Measurements from ENCODE around the gene LRCH3.

LRCH3 gene

DNA sequence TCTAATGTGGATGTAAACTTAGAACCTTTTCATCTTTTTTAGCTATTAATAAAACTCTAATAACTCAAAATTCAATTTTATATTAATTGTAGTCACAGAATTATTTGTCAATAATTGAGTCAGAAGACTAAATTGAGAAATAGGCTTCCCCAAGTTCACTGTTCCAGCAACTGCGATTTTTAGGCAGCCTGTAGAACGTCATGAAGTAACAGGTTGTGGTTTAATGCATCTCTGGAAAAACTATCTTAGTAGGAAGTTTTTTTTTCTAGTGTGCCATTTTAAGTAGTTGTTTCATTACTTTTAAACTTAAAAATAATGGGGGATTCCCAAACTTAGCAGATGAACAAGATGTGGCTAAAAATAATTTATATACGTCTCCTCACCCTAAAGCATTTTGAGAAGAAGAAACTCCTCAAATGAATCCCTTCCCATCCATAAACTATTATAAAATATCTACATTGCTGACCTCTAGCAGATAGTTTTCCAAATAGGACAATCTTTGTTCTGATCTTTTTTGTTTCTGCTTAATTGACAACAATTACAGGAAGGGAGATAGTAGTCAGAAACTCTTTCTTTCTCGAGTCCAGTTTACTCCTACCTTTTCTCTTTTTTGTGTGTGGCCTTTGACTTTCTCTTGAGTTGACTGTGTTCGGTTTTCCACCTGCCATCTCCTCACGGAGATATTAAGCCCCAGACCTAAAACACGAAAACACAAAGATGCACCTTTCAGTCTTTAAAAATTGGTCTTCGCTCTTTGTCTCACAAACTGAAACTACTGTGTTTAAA is 43.1 kb downstream of the LRCH3 start:
- DNase-seq (ENCODE audit: low read depth), result no peak

GRCh38 chr3:197835509-197835908 is 44.5 kb downstream of the LRCH3 start:
- no peak for DNase-seq (ENCODE audit: low read depth)

- DNase-seq (ENCODE audit: low read depth), result no peak
Observed at GRCh38 chr3:197836244-197836643, 45.2 kb downstream of the LRCH3 start.

- DNase-seq (ENCODE audit: low read depth), result no peak
Observed at GRCh38 chr3:197837282-197837681, 46.2 kb downstream of the LRCH3 start.

GRCh38 chr3:197841789-197842188 is 50.7 kb downstream of the LRCH3 start:
- DNase-seq (ENCODE audit: low read depth), result no peak

GRCh38 chr3:197846491-197846890 is 55.4 kb downstream of the LRCH3 start:
- DNase-seq (ENCODE audit: low read depth), result no peak

GRCh38 chr3:197847866-197848401 is 56.9 kb downstream of the LRCH3 start:
- DNase-seq (ENCODE audit: low read depth), result no peak

GRCh38 chr3:197854596-197855343 is 63.7 kb downstream of the LRCH3 start:
- DNase-seq (ENCODE audit: low read depth), result no peak

- no peak for DNase-seq (ENCODE audit: low read depth)
Observed at GRCh38 chr3:197855571-197855970, 64.5 kb downstream of the LRCH3 start.

- no peak for DNase-seq (ENCODE audit: low read depth)
Observed at GRCh38 chr3:197856199-197856816, 65.3 kb downstream of the LRCH3 start.

DNA sequence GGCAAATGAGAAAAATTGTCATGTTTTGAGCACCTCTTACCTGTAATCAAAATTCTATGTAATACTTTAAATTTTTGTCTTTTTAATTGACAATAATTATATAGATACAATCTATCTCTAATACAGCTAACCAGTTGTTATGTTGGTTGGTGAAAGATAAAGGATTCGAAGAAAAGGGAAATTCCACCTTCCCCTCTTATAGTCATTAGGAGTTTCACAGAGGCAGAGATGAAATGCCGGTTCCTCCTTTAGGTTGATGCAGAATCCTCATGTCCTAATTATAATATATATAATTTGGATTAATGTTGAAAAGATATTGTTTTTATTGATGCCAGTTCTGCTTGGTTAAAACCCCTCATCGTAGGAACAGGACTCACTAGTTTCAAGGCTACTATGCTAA is 67.1 kb downstream of the LRCH3 start:
- no peak for DNase-seq (ENCODE audit: low read depth)

- no peak for DNase-seq (ENCODE audit: low read depth)
Observed at GRCh38 chr3:197858598-197858997, 67.5 kb downstream of the LRCH3 start.

DNA sequence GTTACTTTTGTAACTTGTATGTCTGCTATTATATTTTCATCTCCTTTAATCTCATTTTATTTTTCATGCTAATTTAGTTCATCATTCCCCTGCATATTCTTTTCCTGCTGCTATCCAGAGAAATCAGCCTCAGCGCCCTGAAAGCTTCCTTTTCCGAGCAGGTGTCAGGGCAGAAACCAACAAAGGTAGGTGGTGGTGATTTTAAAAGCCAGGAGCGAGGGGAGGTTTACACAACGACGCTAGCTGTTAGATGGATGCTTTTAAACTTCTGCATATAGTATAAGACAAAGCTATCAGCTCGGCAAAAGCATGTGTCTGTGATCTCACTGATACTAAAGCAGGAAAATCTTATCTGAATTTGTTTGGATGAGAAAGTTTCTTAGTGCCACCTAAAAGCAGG is 75.0 kb downstream of the LRCH3 start:
- no peak for DNase-seq (ENCODE audit: low read depth)

DNA sequence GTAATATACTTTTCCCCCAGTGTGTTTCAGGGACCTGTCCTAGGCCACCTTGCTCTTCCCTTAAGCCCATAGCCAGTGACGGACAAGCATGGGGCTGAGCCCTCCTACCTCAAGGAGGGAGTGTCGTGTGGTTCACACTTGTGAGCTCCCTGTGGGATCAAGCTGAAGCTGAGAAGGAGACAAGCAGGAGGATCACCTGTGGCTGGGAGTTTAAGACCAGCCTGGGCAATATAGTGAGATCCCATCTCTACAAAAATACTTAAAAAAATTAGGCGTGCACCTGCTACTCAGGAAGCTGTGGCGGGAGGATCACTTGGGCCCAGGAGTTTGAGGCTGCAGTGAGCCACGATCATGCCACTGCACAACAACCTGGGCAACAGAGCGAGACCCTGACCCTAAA is 82.3 kb downstream of the LRCH3 start:
- no peak for DNase-seq (ENCODE audit: low read depth)

DNA sequence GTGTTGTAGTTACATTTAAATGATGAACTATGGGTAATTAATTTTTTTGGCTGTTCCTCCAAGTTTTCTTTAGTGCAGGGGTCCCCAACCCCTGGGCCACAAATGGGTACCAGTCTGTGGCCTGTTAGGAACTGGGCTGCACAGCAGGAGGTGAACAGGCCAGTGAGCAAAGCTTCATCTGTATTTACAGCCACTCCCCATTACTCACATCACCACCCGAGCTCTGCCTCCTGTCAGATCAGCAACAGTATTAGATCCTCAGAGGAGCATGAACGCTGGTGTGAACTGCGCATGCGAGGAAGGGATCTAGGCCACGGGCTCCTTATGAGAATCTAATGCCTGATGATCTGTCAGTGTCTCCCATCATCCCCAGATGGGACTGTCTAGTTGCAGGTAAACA is 83.0 kb downstream of the LRCH3 start:
- no peak for DNase-seq (ENCODE audit: low read depth)

- DNase-seq (ENCODE audit: low read depth), result no peak
Observed at GRCh38 chr3:197874653-197875052, 83.6 kb downstream of the LRCH3 start.

- no peak for DNase-seq (ENCODE audit: low read depth)
Observed at GRCh38 chr3:197877902-197878301, 86.8 kb downstream of the LRCH3 start.

GRCh38 chr3:197878427-197878826 is 87.4 kb downstream of the LRCH3 start:
- DNase-seq (ENCODE audit: low read depth), result no peak

GRCh38 chr3:197880491-197881269 is 89.6 kb downstream of the LRCH3 start:
- no peak for DNase-seq (ENCODE audit: low read depth)

- no peak for DNase-seq (ENCODE audit: low read depth)
Observed at GRCh38 chr3:197881270-197881969, 90.4 kb downstream of the LRCH3 start.

- no peak for DNase-seq (ENCODE audit: low read depth)
Observed at GRCh38 chr3:197881970-197882338, 90.9 kb downstream of the LRCH3 start.

Measured in T follicular helper cell (primary cell).